HG03432 (cell line): ENCODE measurements around the gene PARP11.

Source experiments
- ATAC-seq: cut with Tn5 transposase; IDR thresholded peaks from one replicate; pipeline ENCODE4 v1.9.1; 2021; ENCODE audit warnings: mild to moderate bottlenecking, moderate library complexity; ENCODE audit not compliant: unreplicated experiment

PARP11 gene

GRCh38 chr12:3775385-3776035 is 97.7 kb downstream of the PARP11 start:
- ATAC-seq = no peak

GRCh38 chr12:3772380-3772779 is 100.8 kb downstream of the PARP11 start:
- no peak for ATAC-seq

- ATAC-seq = no peak
These were observed 101.3 kb downstream of the PARP11 start for GRCh38 chr12:3771853-3772252.

GRCh38 chr12:3770891-3771290 is 102.3 kb downstream of the PARP11 start:
- no peak for ATAC-seq

- no peak for ATAC-seq
These were observed 104.2 kb downstream of the PARP11 start for GRCh38 chr12:3768911-3769447.

- no peak for ATAC-seq
These were observed 112.0 kb downstream of the PARP11 start for GRCh38 chr12:3761116-3761735.

GRCh38 chr12:3759878-3760277 is 113.3 kb downstream of the PARP11 start:
- no peak for ATAC-seq
